PC-9 (cell line): ENCODE results near the gene DEPP1.

Source experiments
- CTCF ChIP-seq: fragments of 200-600 bp; sonication (generic); conservative IDR thresholded peaks from 2 replicates; pipeline ENCODE4 v1.6.1; 2017; ENCODE audit warnings: mixed run types, antibody characterized with exemption, mild to moderate bottlenecking, moderate library complexity
- EZH2 ChIP-seq: fragments of 200-600 bp; sonication (generic); IDR thresholded peaks from 2 replicates; pipeline ENCODE4 v1.8.0; 2017; ENCODE audit warnings: antibody characterized with exemption, low read depth

GRCh38 chr10:44954042-44954441 lies 24.6 kb downstream of the DEPP1 start:
- TF ChIP-seq CTCF (no peak), EZH2 (no peak)
